WTC11 (cell line): ENCODE data around the gene WNT2.

Source experiments
- CREM ChIP-seq: sonication (generic); formaldehyde crosslinking; IDR thresholded peaks from 2 replicates; pipeline ENCODE4 v1.8.1; 2022; ENCODE audit warnings: mild to moderate bottlenecking, missing genetic modification reagents, moderate library complexity
- FOXP1 ChIP-seq: sonication (generic); formaldehyde crosslinking; IDR thresholded peaks from 2 replicates; pipeline ENCODE4 v1.8.0; 2022; ENCODE audit warnings: missing genetic modification reagents, mild to moderate bottlenecking, moderate library complexity, borderline replicate concordance
- GABPB1 ChIP-seq: sonication (generic); formaldehyde crosslinking; IDR thresholded peaks from 2 replicates; pipeline ENCODE4 v1.8.1; 2023; ENCODE audit warnings: mild to moderate bottlenecking, missing genetic modification reagents
- NR2C2 ChIP-seq: sonication (generic); formaldehyde crosslinking; IDR thresholded peaks from 2 replicates; pipeline ENCODE4 v1.8.0; 2022; ENCODE audit warnings: mild to moderate bottlenecking, missing genetic modification reagents
- RORB ChIP-seq: fragments of 250-450 bp; sonication (Bioruptor Pico); IDR thresholded peaks from 2 replicates; pipeline ENCODE4 v1.9.0; 2021; ENCODE audit warnings: mild to moderate bottlenecking
- TP53 ChIP-seq: sonication (generic); formaldehyde crosslinking; IDR thresholded peaks from 2 replicates; pipeline ENCODE4 v1.8.1; 2023; ENCODE audit warnings: mild to moderate bottlenecking, missing genetic modification reagents
- ZBTB21 ChIP-seq: sonication (generic); formaldehyde crosslinking; IDR thresholded peaks from 2 replicates; pipeline ENCODE4 v1.8.1; 2023; ENCODE audit warnings: mild to moderate bottlenecking, missing genetic modification reagents, borderline replicate concordance
- ZBTB43 ChIP-seq: sonication (generic); formaldehyde crosslinking; IDR thresholded peaks from 2 replicates; pipeline ENCODE4 v1.8.1; 2023; ENCODE audit warnings: mild to moderate bottlenecking, missing genetic modification reagents
- TF ChIP-seq, protein P1 (sequence below): fragments of 200-600 bp; IDR thresholded peaks from 2 replicates; pipeline ENCODE4 v1.8.0; 2022; ENCODE audit warnings: antibody characterized with exemption
- TF ChIP-seq, protein P2 (sequence below): sonication (generic); formaldehyde crosslinking; IDR thresholded peaks from 2 replicates; pipeline ENCODE4 v1.8.1; 2023; ENCODE audit warnings: mild to moderate bottlenecking, missing genetic modification reagents, moderate library complexity

GRCh38 chr7:117283371-117283770, 39.5 kb downstream of the WNT2 start:
- TF ChIP-seq FOXP1 (CRISPR knock-in tag) (no peak), ZBTB43 (CRISPR knock-in tag) (no peak), TP53 (CRISPR knock-in tag) (no peak), RORB (no peak), CREM (CRISPR knock-in tag) (no peak), NR2C2 (no peak), GABPB1 (CRISPR knock-in tag) (no peak), ZBTB21 (CRISPR knock-in tag) (no peak)
- TF ChIP-seq, protein P1, sequence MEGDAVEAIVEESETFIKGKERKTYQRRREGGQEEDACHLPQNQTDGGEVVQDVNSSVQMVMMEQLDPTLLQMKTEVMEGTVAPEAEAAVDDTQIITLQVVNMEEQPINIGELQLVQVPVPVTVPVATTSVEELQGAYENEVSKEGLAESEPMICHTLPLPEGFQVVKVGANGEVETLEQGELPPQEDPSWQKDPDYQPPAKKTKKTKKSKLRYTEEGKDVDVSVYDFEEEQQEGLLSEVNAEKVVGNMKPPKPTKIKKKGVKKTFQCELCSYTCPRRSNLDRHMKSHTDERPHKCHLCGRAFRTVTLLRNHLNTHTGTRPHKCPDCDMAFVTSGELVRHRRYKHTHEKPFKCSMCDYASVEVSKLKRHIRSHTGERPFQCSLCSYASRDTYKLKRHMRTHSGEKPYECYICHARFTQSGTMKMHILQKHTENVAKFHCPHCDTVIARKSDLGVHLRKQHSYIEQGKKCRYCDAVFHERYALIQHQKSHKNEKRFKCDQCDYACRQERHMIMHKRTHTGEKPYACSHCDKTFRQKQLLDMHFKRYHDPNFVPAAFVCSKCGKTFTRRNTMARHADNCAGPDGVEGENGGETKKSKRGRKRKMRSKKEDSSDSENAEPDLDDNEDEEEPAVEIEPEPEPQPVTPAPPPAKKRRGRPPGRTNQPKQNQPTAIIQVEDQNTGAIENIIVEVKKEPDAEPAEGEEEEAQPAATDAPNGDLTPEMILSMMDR: no peak
- TF ChIP-seq, protein P2, sequence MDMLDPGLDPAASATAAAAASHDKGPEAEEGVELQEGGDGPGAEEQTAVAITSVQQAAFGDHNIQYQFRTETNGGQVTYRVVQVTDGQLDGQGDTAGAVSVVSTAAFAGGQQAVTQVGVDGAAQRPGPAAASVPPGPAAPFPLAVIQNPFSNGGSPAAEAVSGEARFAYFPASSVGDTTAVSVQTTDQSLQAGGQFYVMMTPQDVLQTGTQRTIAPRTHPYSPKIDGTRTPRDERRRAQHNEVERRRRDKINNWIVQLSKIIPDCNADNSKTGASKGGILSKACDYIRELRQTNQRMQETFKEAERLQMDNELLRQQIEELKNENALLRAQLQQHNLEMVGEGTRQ (CRISPR knock-in tag): no peak
